ENCODE data around the gene TSSK6. TPM values are rescaled to one million over a fixed set of nuclear protein-coding genes. Genes with fewer than 3 reads are reported as not detected.

The TSSK6 gene
- total RNA-seq, 1 experiment from 2014 or later: 3.1 TPM

GRCh38 chr19:19482809-19483596, 32.3 kb downstream of the TSSK6 start:
- CTCF ChIA-PET: interaction anchor here (0.5 to 0.7 kb wide), 2 partner anchors 32 to 43 kb away, joined by 4 to 5 read pairs; no protein-coding TSS in a partner anchor
- peaks cover 19% of the 10 kb centered on the region for H3K36me3 Mint-ChIP-seq (ENCODE audit: insufficient read depth, unreplicated experiment)
- no peak for TF ChIP-seq CTCF (IDR thresholded peaks at IDR 0.05; ENCODE audit: unreplicated experiment)
- H3K27me3 Mint-ChIP-seq (ENCODE audit: unreplicated experiment): no peaks in the 10 kb centered on the region
- DNase-seq: no peak
- no peak overlapping the region for H3K4me3 Mint-ChIP-seq (ENCODE audit: low read depth, unreplicated experiment)
- no peaks in the 10 kb centered on the region for H3K9me3 Mint-ChIP-seq (ENCODE audit: low read depth, unreplicated experiment)
- no TSS peak for BruUV-seq (replicated peaks)
- no peak overlapping the region for H3K27ac Mint-ChIP-seq (ENCODE audit: unreplicated experiment)
- peaks cover 8% of the 10 kb centered on the region for H3K4me1 Mint-ChIP-seq (ENCODE audit: low read depth, unreplicated experiment)
- intact Hi-C loops (cut with micrococcal nuclease; ENCODE audit: unreplicated experiment): no loop called here

GRCh38 chr19:19480688-19481087, 34.7 kb downstream of the TSSK6 start:
- TF ChIP-seq CTCF (IDR thresholded peaks at IDR 0.05; ENCODE audit: unreplicated experiment): no peak
- no peaks in the 10 kb centered on the region for H3K27me3 Mint-ChIP-seq (ENCODE audit: unreplicated experiment)
- H3K4me3 Mint-ChIP-seq (ENCODE audit: low read depth, unreplicated experiment): no peak overlapping the region
- no peak overlapping the region for H3K27ac Mint-ChIP-seq (ENCODE audit: unreplicated experiment)
- BruUV-seq (replicated peaks): no TSS peak
- DNase-seq: no peak
- CTCF ChIA-PET: no interaction called here
- no peaks in the 10 kb centered on the region for H3K9me3 Mint-ChIP-seq (ENCODE audit: low read depth, unreplicated experiment)
- peaks cover 10% of the 10 kb centered on the region for H3K4me1 Mint-ChIP-seq (ENCODE audit: low read depth, unreplicated experiment)
- H3K36me3 Mint-ChIP-seq (ENCODE audit: insufficient read depth, unreplicated experiment): peaks cover 22% of the 10 kb centered on the region
- intact Hi-C loops (cut with micrococcal nuclease; ENCODE audit: unreplicated experiment): no loop called here

GRCh38 chr19:19477705-19478383, 37.5 kb downstream of the TSSK6 start:
- Mint-ChIP-seq H3K4me3 (ENCODE audit: low read depth, unreplicated experiment) (no peak overlapping the region), H3K27ac (ENCODE audit: unreplicated experiment) (no peak overlapping the region), H3K27me3 (ENCODE audit: unreplicated experiment) (no peaks in the 10 kb centered on the region), H3K9me3 (ENCODE audit: low read depth, unreplicated experiment) (no peaks in the 10 kb centered on the region), H3K36me3 (ENCODE audit: insufficient read depth, unreplicated experiment) (peaks cover 23% of the 10 kb centered on the region), H3K4me1 (ENCODE audit: low read depth, unreplicated experiment) (peaks cover 10% of the 10 kb centered on the region)
- no peak for TF ChIP-seq CTCF (IDR thresholded peaks at IDR 0.05; ENCODE audit: unreplicated experiment)
- intact Hi-C loops (cut with micrococcal nuclease; ENCODE audit: unreplicated experiment): no loop called here
- no TSS peak for BruUV-seq (replicated peaks)
- CTCF ChIA-PET: no interaction called here
- no peak for DNase-seq

GRCh38 chr19:19475849-19476828, 39.2 kb downstream of the TSSK6 start:
- DNase-seq: no peak
- Mint-ChIP-seq H3K36me3 (ENCODE audit: insufficient read depth, unreplicated experiment) (peaks cover 25% of the 10 kb centered on the region), H3K4me3 (ENCODE audit: low read depth, unreplicated experiment) (no peak overlapping the region), H3K4me1 (ENCODE audit: low read depth, unreplicated experiment) (peaks cover 10% of the 10 kb centered on the region), H3K27me3 (ENCODE audit: unreplicated experiment) (no peaks in the 10 kb centered on the region), H3K27ac (ENCODE audit: unreplicated experiment) (no peak overlapping the region), H3K9me3 (ENCODE audit: low read depth, unreplicated experiment) (no peaks in the 10 kb centered on the region)
- CTCF ChIA-PET: interaction anchor here (0.7 to 1.1 kb wide), 2 partner anchors 46 to 90 kb away, joined by 3 read pairs; no protein-coding TSS in a partner anchor
- TF ChIP-seq CTCF (IDR thresholded peaks at IDR 0.05; ENCODE audit: unreplicated experiment): no peak
- BruUV-seq (replicated peaks): no TSS peak
- intact Hi-C loops (cut with micrococcal nuclease; ENCODE audit: unreplicated experiment): no loop called here
